Kidney epithelial cell (primary cell): ENCODE results near the gene NRBP1. TPM values are rescaled to one million over a fixed set of nuclear protein-coding genes. Genes with fewer than 3 reads are reported as not detected.

Experiments used
- DNase-seq: peaks from one replicate; pipeline ENCODE4 v3.0.0-alpha.2; 2010; ENCODE audit warnings: low read depth
- H3K27me3 ChIP-seq: 2 replicates; pipeline ENCODE4 v1.6.0; 2011; ENCODE audit warnings: low read length; ENCODE audit not compliant: control insufficient read depth, insufficient read depth
- H3K36me3 ChIP-seq: 2 replicates; pipeline ENCODE4 v1.5.1; 2011; ENCODE audit warnings: low read length; ENCODE audit not compliant: control insufficient read depth, insufficient read depth
- H3K4me3 ChIP-seq: 2 replicates; pipeline ENCODE4 v1.5.1; 2011; ENCODE audit warnings: low read depth, mild to moderate bottlenecking, control low read depth, low read length
- total RNA-seq: library from RNA; depleted of rRNA; stranded (reverse); fragments of >200 nt; gene quantifications from 2 replicates; pipeline ENCODE4 v1.2.3, GENCODE V29; 2015
- TF ChIP-seq, protein P1 (sequence below): IDR thresholded peaks from 2 replicates; pipeline ENCODE4 v1.5.1; 2011; ENCODE audit warnings: mild to moderate bottlenecking, moderate library complexity, low read length, control low read depth, inconsistent platforms; ENCODE audit not compliant: insufficient read depth, poor library complexity, severe bottlenecking

The NRBP1 gene
- total RNA-seq, 1 donor from 2014 or later = 105 TPM

- DNase-seq = no peak
- Histone ChIP-seq H3K27me3 (no peaks in the 10 kb centered on the region), H3K36me3 (peaks cover under 1% of the 10 kb centered on the region), H3K4me3 (no peak overlapping the region)
- TF ChIP-seq, protein P1, sequence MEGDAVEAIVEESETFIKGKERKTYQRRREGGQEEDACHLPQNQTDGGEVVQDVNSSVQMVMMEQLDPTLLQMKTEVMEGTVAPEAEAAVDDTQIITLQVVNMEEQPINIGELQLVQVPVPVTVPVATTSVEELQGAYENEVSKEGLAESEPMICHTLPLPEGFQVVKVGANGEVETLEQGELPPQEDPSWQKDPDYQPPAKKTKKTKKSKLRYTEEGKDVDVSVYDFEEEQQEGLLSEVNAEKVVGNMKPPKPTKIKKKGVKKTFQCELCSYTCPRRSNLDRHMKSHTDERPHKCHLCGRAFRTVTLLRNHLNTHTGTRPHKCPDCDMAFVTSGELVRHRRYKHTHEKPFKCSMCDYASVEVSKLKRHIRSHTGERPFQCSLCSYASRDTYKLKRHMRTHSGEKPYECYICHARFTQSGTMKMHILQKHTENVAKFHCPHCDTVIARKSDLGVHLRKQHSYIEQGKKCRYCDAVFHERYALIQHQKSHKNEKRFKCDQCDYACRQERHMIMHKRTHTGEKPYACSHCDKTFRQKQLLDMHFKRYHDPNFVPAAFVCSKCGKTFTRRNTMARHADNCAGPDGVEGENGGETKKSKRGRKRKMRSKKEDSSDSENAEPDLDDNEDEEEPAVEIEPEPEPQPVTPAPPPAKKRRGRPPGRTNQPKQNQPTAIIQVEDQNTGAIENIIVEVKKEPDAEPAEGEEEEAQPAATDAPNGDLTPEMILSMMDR = no peak
These were observed 46.8 kb upstream of the NRBP1 start for GRCh38 chr2:27381577-27382181.

GRCh38 chr2:27390822-27391679, 37.4 kb upstream of the NRBP1 start:
- TF ChIP-seq, protein P1 = no peak
- DNase-seq = no peak
- Histone ChIP-seq H3K4me3 (no peak overlapping the region), H3K27me3 (no peaks in the 10 kb centered on the region), H3K36me3 (no peaks in the 10 kb centered on the region)

- no peak for DNase-seq
- TF ChIP-seq, protein P1 = no peak
- Histone ChIP-seq H3K36me3 (no peaks in the 10 kb centered on the region), H3K4me3 (no peak overlapping the region), H3K27me3 (no peaks in the 10 kb centered on the region)
These were observed 35.2 kb upstream of the NRBP1 start for GRCh38 chr2:27393225-27393624.

- H3K36me3 ChIP-seq = no peaks in the 10 kb centered on the region
These were observed 29.5 kb upstream of the NRBP1 start for GRCh38 chr2:27398962-27399361.

GRCh38 chr2:27400348-27401135, 27.9 kb upstream of the NRBP1 start:
- no peaks in the 10 kb centered on the region for H3K36me3 ChIP-seq

More at GRCh38 chr2:27398962-27399361, 29.5 kb upstream of the NRBP1 start:
- no peak for DNase-seq
- Histone ChIP-seq H3K4me3 (no peak overlapping the region), H3K27me3 (no peaks in the 10 kb centered on the region)
- TF ChIP-seq, protein P1 = no peak

More at GRCh38 chr2:27400348-27401135, 27.9 kb upstream of the NRBP1 start:
- DNase-seq = no peak
- Histone ChIP-seq H3K27me3 (no peaks in the 10 kb centered on the region), H3K4me3 (no peak overlapping the region)
- TF ChIP-seq, protein P1 = no peak
